ENCODE data around the gene ZMYM2. TPM values are rescaled to one million over a fixed set of nuclear protein-coding genes. Genes with fewer than 3 reads are reported as not detected.

ZMYM2 gene
- total RNA-seq, 2 experiments from 2014 or later: 59.9 to 64.7 TPM

GRCh38 chr13:20001366-20002190 lies 43.1 kb downstream of the ZMYM2 start:
- Histone ChIP-seq H3K27ac (ENCODE audit: low read depth, low read length, poor library complexity, severe bottlenecking) (no peak overlapping the region), H3K4me3 (ENCODE audit: low read depth, low read length, poor library complexity, severe bottlenecking) (no peak overlapping the region), H2AFZ (ENCODE audit: low read length) (no peak overlapping the region), H3K9me2 (ENCODE audit: insufficient read depth, low read length) (no peaks in the 10 kb centered on the region), H3K4me2 (ENCODE audit: low read length) (no peak overlapping the region), H4K20me1 (ENCODE audit: insufficient read depth, low read length) (0 out of 2 replicates have a peak, but pooled peaks cover 7% of the 10 kb centered on the region), H3K36me3 (ENCODE audit: insufficient read depth, low read length) (peaks cover 67% of the 10 kb centered on the region), H3K79me2 (ENCODE audit: insufficient read depth, low read depth, low read length) (peaks cover 50% of the 10 kb centered on the region; the same call in 1 of the 2 replicates), H3K9me3 (ENCODE audit: low read length) (no peaks in the 10 kb centered on the region), H3K4me1 (ENCODE audit: insufficient read depth, low read length, poor library complexity, severe bottlenecking) (no peaks in the 10 kb centered on the region)
- intact Hi-C loops (cut with micrococcal nuclease; ENCODE audit: unreplicated experiment): no loop called here
- no TSS peak for BruUV-seq (replicated peaks)
- no peak for TF ChIP-seq CTCF (conservative IDR thresholded peaks at IDR 0.05; ENCODE audit: low read length)
- TF ChIP-seq EZH2phosphoT487 (IDR thresholded peaks at IDR 0.05; ENCODE audit: borderline replicate concordance, low read depth, low read length): no peak
- ChIA-PET CTCF (ENCODE audit: unreplicated experiment) (no interaction called here), POLR2A (interaction anchor here (0.5 to 1.9 kb wide), 6 partner anchors 16 to 41 kb away, joined by 3 to 7 read pairs (median 4); no protein-coding TSS in a partner anchor)
- DNase-seq (ENCODE audit: low spot score): no peak

GRCh38 chr13:20002787-20003186 lies 44.3 kb downstream of the ZMYM2 start:
- peaks cover 68% of the 10 kb centered on the region for H3K36me3 ChIP-seq (ENCODE audit: insufficient read depth, low read length)
- H3K79me2 ChIP-seq (ENCODE audit: insufficient read depth, low read depth, low read length): peaks cover 39% of the 10 kb centered on the region; the same call in 1 of the 2 replicates
- intact Hi-C loops (cut with micrococcal nuclease; ENCODE audit: unreplicated experiment): no loop called here
- no TSS peak for BruUV-seq (replicated peaks)
- no peaks in the 10 kb centered on the region for H3K9me3 ChIP-seq (ENCODE audit: low read length)
- H2AFZ ChIP-seq (ENCODE audit: low read length): no peak overlapping the region
- H3K27ac ChIP-seq (ENCODE audit: low read depth, low read length, poor library complexity, severe bottlenecking): no peak overlapping the region
- CTCF ChIA-PET (ENCODE audit: unreplicated experiment): no interaction called here
- no peak overlapping the region for H3K4me3 ChIP-seq (ENCODE audit: low read depth, low read length, poor library complexity, severe bottlenecking)
- no peak for DNase-seq (ENCODE audit: low spot score)
- H3K4me1 ChIP-seq (ENCODE audit: insufficient read depth, low read length, poor library complexity, severe bottlenecking): no peaks in the 10 kb centered on the region
- H4K20me1 ChIP-seq (ENCODE audit: insufficient read depth, low read length): 0 out of 2 replicates have a peak, but pooled peaks cover 7% of the 10 kb centered on the region
- TF ChIP-seq EZH2phosphoT487 (IDR thresholded peaks at IDR 0.05; ENCODE audit: borderline replicate concordance, low read depth, low read length) (no peak), CTCF (conservative IDR thresholded peaks at IDR 0.05; ENCODE audit: low read length) (no peak)
- POLR2A ChIA-PET: interaction anchor here (0.9 to 1.9 kb wide), 2 partner anchors 17 to 26 kb away, joined by 4 to 7 read pairs; no protein-coding TSS in a partner anchor
- H3K4me2 ChIP-seq (ENCODE audit: low read length): no peak overlapping the region
- no peaks in the 10 kb centered on the region for H3K9me2 ChIP-seq (ENCODE audit: insufficient read depth, low read length)

GRCh38 chr13:20006206-20006605 lies 47.7 kb downstream of the ZMYM2 start:
- Histone ChIP-seq H3K4me3 (ENCODE audit: low read depth, low read length, poor library complexity, severe bottlenecking) (no peak overlapping the region), H3K27ac (ENCODE audit: low read depth, low read length, poor library complexity, severe bottlenecking) (no peak overlapping the region), H4K20me1 (ENCODE audit: insufficient read depth, low read length) (no peaks in the 10 kb centered on the region), H3K9me3 (ENCODE audit: low read length) (peaks cover 10% of the 10 kb centered on the region; the same call in 1 of the 2 replicates), H3K4me1 (ENCODE audit: insufficient read depth, low read length, poor library complexity, severe bottlenecking) (no peaks in the 10 kb centered on the region), H3K9me2 (ENCODE audit: insufficient read depth, low read length) (no peaks in the 10 kb centered on the region), H2AFZ (ENCODE audit: low read length) (no peak overlapping the region), H3K36me3 (ENCODE audit: insufficient read depth, low read length) (peaks cover 85% of the 10 kb centered on the region), H3K4me2 (ENCODE audit: low read length) (no peak overlapping the region), H3K79me2 (ENCODE audit: insufficient read depth, low read depth, low read length) (peaks cover 11% of the 10 kb centered on the region; the same call in 1 of the 2 replicates)
- BruUV-seq (replicated peaks): no TSS peak
- no peak for DNase-seq (ENCODE audit: low spot score)
- ChIA-PET POLR2A (interaction anchor here (0.6 kb wide), 2 partner anchors 178 to 257 kb away, joined by 3 read pairs; no protein-coding TSS in a partner anchor), CTCF (ENCODE audit: unreplicated experiment) (no interaction called here)
- intact Hi-C loops (cut with micrococcal nuclease; ENCODE audit: unreplicated experiment): no loop called here
- TF ChIP-seq EZH2phosphoT487 (IDR thresholded peaks at IDR 0.05; ENCODE audit: borderline replicate concordance, low read depth, low read length) (no peak), CTCF (conservative IDR thresholded peaks at IDR 0.05; ENCODE audit: low read length) (no peak)
